Stomach smooth muscle (tissue), 2 donors: Measurements from ENCODE around the gene PSMD9.
"Not testable (repeated sequence)": the region's sequence is repeated elsewhere in the genome, so short reads cannot be mapped to it uniquely, and the experiment has no call there.

Experiments
- H3K27ac ChIP-seq: one replicate; pipeline ENCODE4 v1.7.0; 2013; ENCODE audit warnings: mild to moderate bottlenecking, low read length, inconsistent platforms
- H3K27me3 ChIP-seq, 2 donors: one replicate each; pipeline ENCODE4 v1.7.0; 2013; ENCODE audit warnings: low read length in 2 of 2; ENCODE audit not compliant: insufficient read depth in 2 of 2, control insufficient read depth in 1 of 2
- H3K36me3 ChIP-seq, 2 donors: one replicate each; pipeline ENCODE4 v1.7.0; 2013; ENCODE audit warnings: low read length in 2 of 2; ENCODE audit not compliant: control insufficient read depth in 2 of 2, insufficient read depth in 2 of 2
- H3K4me1 ChIP-seq: one replicate; pipeline ENCODE4 v1.7.0; 2013; ENCODE audit warnings: low read length; ENCODE audit not compliant: control insufficient read depth, insufficient read depth
- H3K4me3 ChIP-seq, 2 donors: one replicate each; pipeline ENCODE4 v1.7.0; 2013; ENCODE audit warnings: low read length in 2 of 2
- H3K9ac ChIP-seq, 2 donors: one replicate each; pipeline ENCODE4 v1.7.0; 2013; ENCODE audit warnings: low read length in 2 of 2, mild to moderate bottlenecking in 1 of 2
- H3K9me3 ChIP-seq, 2 donors: one replicate each; pipeline ENCODE4 v1.7.0; 2013; ENCODE audit warnings: low read length in 2 of 2; ENCODE audit not compliant: control insufficient read depth in 2 of 2
- donor health status: healthy.
- donor health status: Pancreatic carcinoma.

Gene PSMD9

DNA sequence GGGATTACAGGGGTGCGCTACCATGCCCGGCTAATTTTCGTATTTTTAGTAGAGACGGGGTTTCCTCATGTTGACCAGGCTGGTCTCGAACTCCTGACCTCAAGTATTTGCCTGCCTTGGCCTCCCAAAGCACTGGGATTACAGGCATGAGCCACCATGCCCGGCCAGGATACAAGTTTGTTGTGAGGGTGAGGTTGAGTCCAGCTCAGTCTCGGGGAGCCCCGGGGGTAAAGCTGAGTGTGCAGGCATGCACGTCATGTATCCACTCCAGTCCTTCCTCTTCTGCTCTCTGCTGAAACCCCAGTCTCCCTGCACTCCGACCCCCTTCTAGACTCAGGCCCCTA is 30.3 kb upstream of the PSMD9 start:
- Histone ChIP-seq H3K9me3 (no peaks in the 10 kb centered on the region), H3K4me1 (peaks cover 26% of the 10 kb centered on the region), H3K36me3 (no peaks in the 10 kb centered on the region), H3K4me3 (no peak overlapping the region), H3K27me3 (no peaks in the 10 kb centered on the region), H3K27ac (peak overlapping the region; percentile 94), H3K9ac (no peak overlapping the region)

DNA sequence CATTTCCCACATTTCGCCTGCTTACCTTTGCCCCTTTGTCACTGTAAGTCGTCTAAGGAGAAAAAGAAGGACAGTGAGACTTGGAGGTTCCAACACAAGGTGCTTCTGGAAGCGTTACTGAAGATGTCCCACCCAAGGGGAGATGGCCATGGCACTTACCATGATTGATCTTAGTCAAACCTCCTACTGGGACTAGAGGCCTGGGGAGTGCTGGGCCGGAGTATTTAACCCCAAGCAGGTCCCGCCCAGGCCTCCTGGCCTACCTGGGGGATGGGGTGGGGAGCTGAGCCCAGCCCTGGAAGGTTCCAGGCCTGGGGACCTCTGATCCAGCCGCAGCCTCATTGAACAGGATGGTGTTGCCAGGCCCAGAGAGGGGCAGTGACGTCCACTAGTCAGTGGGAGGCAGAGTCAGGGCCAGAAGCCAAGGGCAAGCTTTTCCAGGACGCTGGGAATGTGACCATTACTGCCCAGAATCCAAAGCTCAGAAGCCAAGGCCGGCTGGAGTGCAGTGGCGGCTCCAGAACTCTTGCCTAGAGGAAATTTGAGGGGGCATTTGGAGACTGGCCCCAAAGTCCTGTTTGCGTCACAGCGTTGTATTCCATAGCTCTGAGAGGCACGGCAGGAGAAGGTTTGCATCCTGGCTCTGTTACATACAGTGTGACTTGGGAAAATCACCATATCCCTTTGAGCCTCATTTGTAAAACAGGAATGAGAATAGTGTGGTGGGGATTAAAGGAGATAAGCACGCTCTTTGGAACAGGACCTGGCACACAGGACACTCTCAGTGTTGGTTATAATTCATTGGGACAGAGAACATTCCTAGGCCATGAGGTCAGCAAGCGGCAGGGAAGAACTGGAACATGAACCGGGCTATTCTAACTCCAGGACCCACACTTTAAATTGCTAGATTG is 29.7 kb upstream of the PSMD9 start, which contains the start of gene HPD:
HPD (minus strand) TSS at position 198 of the 911 bp plus-strand sequence; CDS start at position 162, 36 bp downstream.
- H3K4me1 ChIP-seq = peaks cover 26% of the 10 kb centered on the region
- H3K27me3 ChIP-seq = no peaks in the 10 kb centered on the region
- H3K36me3 ChIP-seq = no peaks in the 10 kb centered on the region
- peak within 1 kb of the TSS; percentile 94 for H3K27ac ChIP-seq
- H3K9ac ChIP-seq = peak within 1 kb of the TSS in 1 of 2 donors; percentile 36
- peak within 1 kb of the TSS in 1 of 2 donors; percentile 47 for H3K4me3 ChIP-seq
- no peaks in the 10 kb centered on the region for H3K9me3 ChIP-seq

DNA sequence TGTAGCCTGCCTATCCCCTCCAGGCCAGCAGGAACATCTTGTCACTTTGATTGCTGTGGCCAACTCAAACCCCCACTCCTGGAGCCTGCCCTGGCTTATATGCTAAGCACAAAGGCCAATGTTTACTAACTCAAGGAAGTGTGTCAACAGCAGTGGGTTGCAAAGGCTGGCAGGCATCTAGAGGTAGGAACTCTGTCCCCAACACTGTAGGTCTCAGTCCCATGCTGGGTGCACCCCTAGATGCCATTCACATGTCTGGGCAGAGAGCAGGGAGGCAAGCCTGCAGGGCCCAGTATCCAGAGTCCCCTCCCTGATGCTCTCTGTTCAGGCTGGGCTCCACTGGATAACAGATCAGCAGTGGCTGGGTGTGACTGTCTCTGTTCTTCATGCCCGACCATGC is 28.3 kb upstream of the PSMD9 start:
- H3K9me3 ChIP-seq = no peaks in the 10 kb centered on the region
- H3K9ac ChIP-seq = no peak overlapping the region
- no peak overlapping the region for H3K27ac ChIP-seq
- H3K36me3 ChIP-seq = no peaks in the 10 kb centered on the region
- no peak overlapping the region for H3K4me3 ChIP-seq
- peaks cover 26% of the 10 kb centered on the region for H3K4me1 ChIP-seq
- H3K27me3 ChIP-seq = no peaks in the 10 kb centered on the region

- H3K4me1 ChIP-seq = peaks cover 26% of the 10 kb centered on the region
Observed at GRCh38 chr12:121860699-121861098, 27.9 kb upstream of the PSMD9 start.

GRCh38 chr12:121861636-121862254 is 26.8 kb upstream of the PSMD9 start:
- Histone ChIP-seq H3K27me3 (no peaks in the 10 kb centered on the region), H3K9me3 (no peaks in the 10 kb centered on the region), H3K36me3 (no peaks in the 10 kb centered on the region), H3K4me3 (no peak overlapping the region), H3K9ac (no peak overlapping the region), H3K27ac (no peak overlapping the region), H3K4me1 (peaks cover 26% of the 10 kb centered on the region)

More at GRCh38 chr12:121860699-121861098, 27.9 kb upstream of the PSMD9 start:
- H3K4me3 ChIP-seq, H3K9me3 ChIP-seq, H3K27me3 ChIP-seq, H3K9ac ChIP-seq, H3K27ac ChIP-seq, H3K36me3 ChIP-seq: not testable (repeated sequence)

DNA sequence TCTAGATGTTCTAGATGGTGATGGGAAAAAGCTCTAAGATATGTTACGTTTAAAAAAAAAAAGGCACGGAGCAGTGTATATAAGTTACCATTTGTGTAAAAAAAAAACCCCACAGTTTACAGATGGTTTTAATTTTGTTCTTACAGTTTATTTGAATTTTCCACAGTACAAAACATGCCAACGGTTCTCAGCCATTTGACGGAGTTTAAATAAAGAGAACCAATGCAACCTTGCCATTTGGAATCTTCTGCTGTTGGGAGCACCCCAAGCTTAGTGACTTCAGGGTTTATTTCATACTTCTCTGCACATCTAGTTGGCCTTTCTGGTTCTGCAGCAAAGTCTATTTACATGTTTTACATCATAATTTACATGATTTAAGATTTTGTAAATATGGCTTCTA is 22.3 kb upstream of the PSMD9 start:
- Histone ChIP-seq H3K4me3 (no peak overlapping the region), H3K9me3 (no peaks in the 10 kb centered on the region), H3K27me3 (no peaks in the 10 kb centered on the region), H3K36me3 (no peaks in the 10 kb centered on the region), H3K4me1 (peaks cover 5% of the 10 kb centered on the region), H3K27ac (no peak overlapping the region), H3K9ac (no peak overlapping the region)

DNA sequence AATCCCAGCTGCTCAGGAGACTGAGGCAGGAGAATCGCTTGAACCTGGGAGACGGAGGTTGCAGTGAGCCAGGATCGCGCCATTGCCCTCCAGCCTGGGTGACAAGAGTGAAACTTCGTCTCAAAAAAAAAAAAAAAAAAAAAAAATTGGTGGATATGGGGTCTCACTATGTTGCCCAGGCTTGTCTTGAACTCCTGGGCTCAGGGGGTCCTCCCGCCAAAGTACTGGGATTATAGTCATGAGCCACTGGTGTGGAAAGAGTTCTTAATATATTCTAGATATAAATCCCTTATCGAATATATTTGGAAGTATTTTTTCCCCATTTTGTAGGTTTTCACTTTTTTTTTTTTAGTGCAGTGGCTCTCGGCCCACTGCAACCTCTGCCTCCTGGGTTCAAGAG is 19.4 kb upstream of the PSMD9 start:
- H3K9me3 ChIP-seq = not testable (repeated sequence)

GRCh38 chr12:121871467-121871866 is 17.1 kb upstream of the PSMD9 start:
- peaks cover 11% of the 10 kb centered on the region for H3K4me1 ChIP-seq
- no peaks in the 10 kb centered on the region for H3K36me3 ChIP-seq
- H3K27ac ChIP-seq = no peak overlapping the region
- H3K4me3 ChIP-seq = no peak overlapping the region
- no peaks in the 10 kb centered on the region for H3K27me3 ChIP-seq
- H3K9me3 ChIP-seq = no peaks in the 10 kb centered on the region
- no peak overlapping the region for H3K9ac ChIP-seq

More for the DNA sequence above, 19.4 kb upstream of the PSMD9 start:
- H3K4me3 ChIP-seq, H3K27me3 ChIP-seq, H3K9ac ChIP-seq, H3K36me3 ChIP-seq, H3K27ac ChIP-seq: not testable (repeated sequence)
- H3K4me1 ChIP-seq = peaks cover 11% of the 10 kb centered on the region

DNA sequence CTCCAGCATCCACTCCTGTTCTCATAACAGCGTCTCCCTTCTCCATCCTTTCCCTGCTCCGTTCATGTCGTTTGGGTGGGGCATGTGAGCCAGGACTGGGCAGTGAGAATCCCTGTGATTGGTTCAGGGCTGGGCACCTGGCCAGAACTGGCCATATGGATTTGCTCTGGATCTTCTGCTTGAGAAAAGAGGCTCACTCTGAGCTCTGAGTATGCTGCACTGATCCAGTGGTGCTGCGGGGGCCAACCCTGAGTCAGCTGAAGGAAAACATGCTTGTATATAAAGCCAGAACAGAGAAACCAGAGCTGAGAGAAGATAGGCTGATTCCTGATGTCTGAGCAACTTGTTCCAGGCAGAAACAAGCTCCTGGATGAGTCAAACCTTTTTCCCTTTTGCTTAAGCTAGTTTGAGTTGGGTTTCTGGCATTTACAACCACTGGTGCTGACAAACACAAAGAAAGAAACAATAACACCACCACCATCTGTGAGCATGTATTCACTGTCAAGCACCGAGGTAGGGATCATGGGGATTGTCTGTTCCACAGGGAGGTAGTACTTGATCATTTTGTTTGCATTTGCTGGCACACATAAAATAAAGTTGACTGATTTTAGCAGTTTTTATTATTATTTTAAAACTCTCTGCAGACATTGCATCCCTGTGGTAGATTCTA is 15.9 kb upstream of the PSMD9 start:
- peak overlapping the region in 1 of 2 donors; percentile 47 for H3K4me3 ChIP-seq
- H3K27me3 ChIP-seq = no peaks in the 10 kb centered on the region

DNA sequence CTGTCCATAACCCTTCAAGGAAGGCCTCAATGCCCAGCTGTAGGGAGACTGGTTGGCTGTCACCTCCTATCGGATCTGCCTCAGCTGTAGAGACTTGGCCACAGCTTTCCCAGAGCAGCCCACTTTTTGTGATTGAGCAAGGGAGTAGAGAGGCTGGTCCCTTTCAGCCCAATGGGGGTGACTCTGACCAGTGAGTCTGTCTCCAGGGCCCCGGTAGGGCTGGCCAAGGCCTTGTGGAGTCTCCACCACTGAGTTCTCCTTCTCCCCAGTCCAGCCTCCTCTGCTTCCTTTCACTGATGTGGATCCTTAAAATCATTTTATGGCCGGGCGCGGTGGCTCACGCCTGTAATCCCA is 15.4 kb upstream of the PSMD9 start:
- H3K27ac ChIP-seq = peak overlapping the region; percentile 85
- H3K27me3 ChIP-seq = no peaks in the 10 kb centered on the region
- H3K9ac ChIP-seq = peak overlapping the region in 1 of 2 donors; percentile 55
- peaks cover 11% of the 10 kb centered on the region for H3K4me1 ChIP-seq
- H3K36me3 ChIP-seq = no peaks in the 10 kb centered on the region
- no peaks in the 10 kb centered on the region for H3K9me3 ChIP-seq
- no peak overlapping the region for H3K4me3 ChIP-seq

More for the DNA sequence above, 15.9 kb upstream of the PSMD9 start:
- H3K27ac ChIP-seq = peak overlapping the region; percentile 85
- no peaks in the 10 kb centered on the region for H3K36me3 ChIP-seq
- peaks cover 11% of the 10 kb centered on the region for H3K4me1 ChIP-seq
- H3K9ac ChIP-seq = peak overlapping the region in 1 of 2 donors; percentile 55
- no peaks in the 10 kb centered on the region for H3K9me3 ChIP-seq
